Testis (tissue), 2 donors: ENCODE results near the gene BLOC1S6.

Experiments used
- CTCF ChIP-seq, 3 experiments: fragments of 450-650 bp in 2 of 3; fragments of 200-600 bp in 1 of 3; sonication (generic) in 1 of 3; IDR thresholded peaks; one replicate each; pipeline ENCODE4 v1.5.1; 2016 to 2019; ENCODE audit warnings: antibody characterized with exemption in 3 of 3, mild to moderate bottlenecking in 2 of 3, moderate library complexity in 1 of 3
- POLR2A ChIP-seq: fragments of 450-650 bp; IDR thresholded peaks from one replicate; pipeline ENCODE4 v1.6.1; 2017; ENCODE audit warnings: antibody characterized with exemption, mild to moderate bottlenecking, moderate library complexity

GRCh38 chr15:45587863-45588170 lies 638 bp downstream of the BLOC1S6 start:
- TF ChIP-seq POLR2A: no peak
- TF ChIP-seq CTCF (IDR thresholded peaks at IDR 0.05): no peak
